ENCODE results near the gene SYT3.
"Not testable (repeated sequence)": the region's sequence is repeated elsewhere in the genome, so short reads cannot be mapped to it uniquely, and the experiment has no call there.

Gene SYT3

DNA sequence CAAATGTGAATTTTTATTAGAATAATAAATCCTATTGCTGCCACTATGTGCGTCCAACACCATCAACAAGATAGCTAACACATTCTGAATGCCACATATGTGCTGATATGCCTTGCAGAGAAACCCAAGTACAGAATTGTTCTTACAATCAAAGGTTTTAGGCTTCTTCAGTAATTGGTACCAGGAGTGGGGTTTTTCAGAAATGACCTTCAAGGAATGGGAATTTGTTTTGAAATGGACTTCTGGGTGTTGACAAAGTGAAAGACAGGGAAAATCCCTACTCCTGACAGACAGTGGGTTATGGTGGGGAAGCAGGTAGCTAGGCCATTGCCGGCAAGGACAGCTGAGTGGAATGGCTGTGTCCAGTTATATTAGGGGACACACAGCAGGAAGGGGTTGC, 5.7 kb downstream of the SYT3 start:
- DNase-seq: no peak

DNA sequence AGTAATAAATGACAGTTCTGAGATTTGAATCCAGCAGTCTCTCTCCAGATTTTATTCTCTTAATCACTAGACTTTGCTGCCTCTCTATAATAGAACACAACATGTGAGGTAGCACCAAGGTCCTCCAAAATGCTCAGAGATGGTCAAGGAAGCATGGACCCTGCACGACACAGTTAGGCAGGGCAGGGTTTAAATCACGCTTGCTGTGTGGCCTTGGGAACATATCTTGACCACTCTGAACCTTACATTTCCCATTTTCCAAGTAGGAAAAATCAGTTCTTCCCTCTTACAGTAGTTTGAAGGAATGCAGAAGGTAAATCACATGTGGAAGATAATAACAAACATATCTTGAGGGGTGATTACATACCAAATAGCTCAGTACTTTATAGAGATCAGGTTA, 6.3 kb downstream of the SYT3 start:
- no peak for DNase-seq

DNA sequence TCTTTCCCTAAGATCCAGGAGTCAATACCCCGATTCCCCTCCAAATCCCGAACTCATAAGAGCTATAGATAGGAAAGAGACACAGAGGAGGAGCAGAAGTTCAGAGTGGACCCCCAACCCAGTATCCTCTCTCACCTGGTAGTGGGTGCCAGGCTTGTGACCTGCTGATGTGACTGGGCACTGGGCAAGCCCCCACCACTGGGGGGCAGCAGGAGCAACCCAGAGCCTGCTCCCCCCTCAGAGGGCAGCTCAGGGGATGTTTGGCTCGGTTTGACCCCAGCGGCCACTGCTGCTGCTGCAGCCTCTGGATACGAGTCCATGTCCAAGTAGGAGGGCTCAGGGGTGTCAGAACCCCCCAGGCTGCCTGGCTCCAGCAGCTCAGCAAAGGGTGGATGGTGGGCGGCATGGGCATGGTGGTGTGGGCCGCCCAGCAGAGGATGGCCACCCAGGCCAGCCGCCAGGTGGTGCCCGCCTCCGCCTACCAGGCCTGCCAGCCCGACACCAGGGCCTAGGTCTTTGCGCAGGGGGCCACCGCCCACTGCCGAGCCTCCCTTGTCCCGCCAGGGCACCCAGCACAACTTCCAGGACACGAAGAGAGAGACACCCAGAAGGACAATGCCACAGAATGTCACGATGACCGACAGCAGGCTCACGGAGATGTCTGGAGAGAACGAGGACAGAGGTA, 7.4 kb downstream of the SYT3 start:
- no peak for DNase-seq

DNA sequence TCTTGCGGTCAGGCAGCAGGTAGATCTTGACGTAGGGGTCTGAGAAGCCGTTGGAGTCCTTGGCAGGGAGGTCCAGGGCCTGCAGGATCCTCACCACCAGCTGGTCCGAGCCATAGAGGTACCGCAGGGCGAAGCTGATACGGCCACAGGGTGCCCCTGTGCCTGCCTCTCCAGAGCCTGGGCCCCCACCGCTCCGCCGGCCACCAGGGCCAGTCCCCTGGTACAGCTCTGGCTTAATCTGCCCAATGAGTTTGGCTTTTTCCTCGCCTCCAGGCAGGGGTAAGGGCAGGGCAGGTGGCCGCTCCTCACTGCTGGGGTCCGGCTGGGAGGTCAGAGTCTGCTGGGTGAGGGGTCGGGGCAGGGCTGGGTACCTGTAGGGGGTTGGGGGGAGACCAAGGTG, 9.9 kb downstream of the SYT3 start:
- no peak for DNase-seq

DNA sequence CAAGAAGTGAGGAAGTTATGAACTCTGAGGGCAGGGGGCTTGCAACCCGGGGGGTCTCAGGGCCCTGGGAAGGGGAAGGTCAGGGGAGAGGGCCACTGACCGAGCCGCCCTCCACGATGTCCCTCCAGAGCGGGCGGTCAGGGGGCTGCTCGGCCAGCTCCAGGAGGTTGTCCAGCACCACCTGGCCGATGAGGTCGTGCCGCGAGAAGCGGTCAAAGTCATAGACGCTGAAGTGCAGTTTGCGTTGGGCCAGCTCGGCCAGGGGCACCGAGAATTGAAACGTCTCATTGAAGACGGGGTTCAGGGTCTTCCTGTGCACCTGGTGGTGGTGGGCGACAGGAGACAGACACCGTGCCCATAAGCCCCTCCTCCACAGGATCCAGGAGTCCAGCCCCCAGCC, 10.5 kb downstream of the SYT3 start:
- DNase-seq: no peak

DNA sequence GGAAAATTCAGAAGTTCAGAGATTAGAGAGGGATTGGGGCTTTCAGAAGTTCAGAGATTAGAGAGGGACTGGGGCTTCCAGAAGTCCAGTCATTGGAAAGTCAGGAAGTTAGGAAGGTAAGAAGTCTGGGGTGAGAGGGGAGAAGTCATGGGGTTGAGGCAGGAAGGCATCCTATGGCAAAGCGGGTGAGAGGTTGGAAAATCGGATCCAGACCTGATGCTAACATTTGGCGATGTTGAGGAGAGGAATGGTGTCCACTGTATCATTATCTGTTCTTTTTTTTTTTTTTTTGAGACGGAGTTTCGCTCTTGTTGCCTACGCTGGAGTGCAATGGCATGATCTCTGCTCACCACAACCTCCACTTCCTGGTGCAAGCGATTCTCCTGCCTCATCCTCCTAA, 11.1 kb downstream of the SYT3 start:
- no peak for DNase-seq

DNA sequence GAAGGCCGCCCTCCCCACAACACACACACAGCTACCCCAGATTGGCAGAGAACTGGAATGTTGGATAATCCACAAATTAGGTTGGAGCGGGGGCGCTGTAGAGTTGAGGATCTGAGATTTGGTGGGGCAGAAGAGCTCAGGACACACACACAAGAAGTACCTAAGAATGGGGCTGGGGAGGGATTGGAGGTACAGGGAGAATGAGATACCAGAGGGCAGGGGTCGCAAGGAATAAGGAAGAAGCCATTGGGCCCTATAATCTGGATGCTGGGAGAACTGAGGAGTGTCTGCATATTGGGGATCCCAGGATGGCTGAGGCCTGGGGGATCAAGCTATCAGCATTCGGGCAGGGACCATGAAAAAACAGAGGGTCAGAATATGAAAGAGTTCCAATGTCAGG, 11.5 kb downstream of the SYT3 start:
- DNase-seq: no peak

DNA sequence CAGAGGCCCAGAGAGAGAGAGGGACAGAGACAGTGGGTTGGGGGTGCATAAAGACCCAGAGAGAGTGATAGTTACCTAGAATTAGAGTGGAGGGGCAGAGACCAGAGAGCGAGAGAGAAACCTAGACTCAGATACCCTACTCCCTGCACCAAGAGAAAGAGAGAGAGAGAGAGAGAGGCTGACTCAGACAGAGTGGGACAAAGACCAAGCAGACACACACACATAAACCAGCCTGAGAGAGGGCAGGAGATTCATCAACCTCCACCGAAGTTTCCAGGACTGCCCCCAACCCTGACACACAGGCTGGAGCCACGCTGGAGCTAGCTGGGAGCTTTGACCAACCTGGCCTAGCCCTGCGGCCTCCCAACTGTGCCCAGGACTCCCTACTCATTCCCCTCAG, 12.9 kb downstream of the SYT3 start:
- DNase-seq: no peak

DNA sequence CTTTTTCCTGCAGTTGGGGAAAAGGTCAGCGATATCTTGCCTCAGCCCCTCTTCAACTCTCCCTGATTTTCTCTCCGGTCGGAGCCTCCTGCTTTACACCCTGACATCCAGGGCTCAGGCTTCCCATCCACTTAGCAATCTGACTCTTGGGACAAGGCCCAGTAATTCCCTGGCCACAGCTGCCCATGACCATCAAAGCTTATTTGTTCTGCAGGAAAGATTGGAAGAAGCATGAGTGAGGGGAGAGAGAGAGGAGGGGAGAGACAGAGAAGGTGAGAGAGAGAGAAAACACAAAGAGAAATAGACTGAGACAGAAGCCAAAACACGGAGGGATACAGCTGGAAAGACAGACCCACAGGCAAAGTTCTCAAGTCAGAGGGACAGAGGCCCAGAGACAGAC, 13.7 kb downstream of the SYT3 start:
- DNase-seq: no peak

DNA sequence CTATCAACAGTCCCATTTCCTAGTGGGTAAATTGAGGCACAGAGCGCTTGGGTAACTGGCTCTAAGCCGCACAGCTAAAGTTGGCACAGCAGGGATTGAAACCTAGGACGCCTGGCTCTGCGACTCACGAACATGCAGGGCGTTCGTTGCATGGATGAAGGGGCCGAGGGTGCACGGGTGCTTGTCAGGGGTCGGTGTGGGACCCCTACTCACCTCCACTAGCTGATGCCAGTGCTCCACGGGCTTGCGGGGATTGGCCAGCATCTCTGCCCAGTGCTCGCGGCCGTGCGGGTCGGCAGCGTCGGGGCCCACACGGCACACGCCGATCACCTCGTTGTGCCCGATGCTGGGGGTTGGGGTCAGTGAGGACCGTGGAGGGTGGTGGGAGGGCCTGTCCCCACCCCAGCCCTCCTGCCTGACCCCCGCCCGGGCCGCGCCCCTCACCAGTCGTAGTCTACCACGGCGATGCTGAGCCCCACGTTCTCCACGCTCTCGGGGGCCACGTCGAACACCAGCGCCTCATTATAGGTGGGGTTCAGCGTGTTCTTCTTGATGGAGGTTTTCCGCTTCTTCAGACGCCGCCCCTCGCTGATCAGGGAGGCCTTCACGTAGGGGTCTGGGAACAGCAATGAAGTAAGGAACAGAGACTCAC, 14.6 kb downstream of the SYT3 start:
- DNase-seq: no peak

DNA sequence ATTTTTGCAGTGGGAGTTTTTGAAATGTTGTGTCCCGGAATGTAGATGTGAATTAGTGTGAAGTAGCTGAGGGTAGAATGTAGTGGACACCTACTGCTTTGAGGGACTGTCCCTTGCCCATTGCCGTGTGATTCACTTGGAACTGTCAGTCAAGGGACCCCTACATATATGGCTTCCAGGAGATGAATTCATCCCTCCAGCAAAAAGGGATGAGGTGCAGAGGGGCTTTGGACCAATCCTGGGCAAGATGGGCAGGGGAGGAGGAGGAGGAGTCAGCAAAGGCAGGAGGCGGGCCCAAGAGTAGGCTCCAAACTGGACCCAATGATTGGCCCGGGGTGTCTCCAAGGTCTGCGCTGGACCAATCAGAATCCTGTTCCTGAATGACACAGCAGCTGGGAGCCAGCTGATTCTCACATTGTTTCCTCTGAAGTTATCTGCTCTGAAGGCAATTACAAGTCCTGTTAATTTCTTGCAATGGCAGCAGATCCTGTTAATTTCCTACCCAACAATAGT, 19.2 kb downstream of the SYT3 start:
- DNase-seq: not testable (repeated sequence)

DNA sequence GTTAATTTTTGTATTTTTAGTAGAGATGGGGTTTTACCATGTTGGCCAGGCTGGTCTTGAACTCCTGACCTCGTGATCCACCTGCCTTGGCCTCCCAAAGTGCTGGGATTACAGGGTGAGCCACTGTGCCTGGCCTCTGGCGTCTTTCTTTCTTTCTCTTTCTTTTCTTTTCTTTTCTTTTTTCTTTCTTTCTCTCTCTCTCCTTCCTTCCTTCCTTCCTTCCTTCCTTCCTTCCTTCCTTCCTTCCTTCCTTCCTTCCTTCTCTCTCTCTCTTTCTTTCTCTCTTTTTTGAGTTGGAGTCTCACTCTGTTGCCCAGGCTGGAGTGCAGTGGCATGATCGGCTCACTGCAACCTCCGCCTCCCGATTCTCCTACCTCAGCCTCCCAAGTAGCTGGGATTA, 20.5 kb downstream of the SYT3 start:
- not testable (repeated sequence) for DNase-seq

DNA sequence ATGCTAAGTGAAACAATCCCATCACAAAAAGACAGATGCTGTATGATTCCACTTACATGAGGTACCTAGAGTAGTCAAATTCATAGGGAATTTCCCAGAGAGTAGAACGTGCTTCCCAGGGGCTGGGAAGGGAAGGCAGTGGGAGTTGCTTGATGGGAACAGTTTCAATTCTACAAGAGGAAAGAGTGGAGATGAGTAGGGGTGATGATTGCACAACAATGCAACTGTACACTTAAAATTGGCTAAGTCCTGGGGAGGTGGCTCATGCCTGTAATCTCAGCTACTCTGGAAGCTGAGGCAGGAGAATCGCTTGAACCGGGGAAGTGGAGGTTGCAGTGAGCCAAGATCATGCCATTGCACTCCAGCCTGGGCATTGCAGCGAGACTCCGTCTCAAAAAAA, 21.3 kb downstream of the SYT3 start:
- DNase-seq: not testable (repeated sequence)

DNA sequence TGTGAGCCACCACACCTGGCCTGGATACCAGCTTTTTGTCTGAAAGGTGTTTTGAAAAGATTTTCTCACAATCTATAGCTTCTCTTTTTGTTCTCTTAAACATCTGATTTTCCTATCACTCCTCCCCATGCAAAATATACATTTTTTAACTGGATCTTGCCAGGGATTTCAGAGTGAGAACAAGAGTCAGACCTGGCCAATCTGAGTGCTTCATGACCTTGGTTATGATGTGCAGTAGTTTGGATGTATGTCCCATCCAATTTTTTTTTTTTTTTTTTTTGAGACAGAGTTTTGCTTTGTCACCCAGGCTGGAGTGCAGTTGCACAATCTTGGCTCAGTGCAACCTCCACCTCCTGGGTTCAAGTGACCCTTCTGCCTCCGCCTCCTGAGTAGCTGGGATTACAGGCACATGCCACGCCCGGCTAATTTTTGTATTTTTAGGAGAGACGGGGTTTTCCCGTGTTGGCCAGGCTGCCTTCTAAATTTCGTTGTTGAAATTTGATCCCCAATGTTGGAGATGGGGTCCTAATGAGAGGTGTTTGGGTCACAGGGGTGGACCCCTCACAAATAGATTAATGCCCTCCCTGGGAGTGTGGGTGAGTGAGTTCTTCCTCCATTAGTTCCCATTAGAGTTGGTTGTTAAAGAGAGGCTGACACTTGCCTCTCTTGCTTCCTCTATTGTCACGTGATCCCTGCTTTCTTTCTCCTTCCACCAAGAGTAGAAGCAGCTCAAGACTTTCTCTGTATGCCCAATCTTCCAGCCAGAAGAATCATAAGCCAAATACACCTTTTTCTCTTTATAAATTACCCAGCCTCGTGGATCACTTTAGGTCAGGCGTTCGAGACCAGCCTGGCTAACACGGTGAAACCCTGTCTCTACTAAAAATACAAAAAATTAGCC, 26.9 kb downstream of the SYT3 start:
- not testable (repeated sequence) for DNase-seq

DNA sequence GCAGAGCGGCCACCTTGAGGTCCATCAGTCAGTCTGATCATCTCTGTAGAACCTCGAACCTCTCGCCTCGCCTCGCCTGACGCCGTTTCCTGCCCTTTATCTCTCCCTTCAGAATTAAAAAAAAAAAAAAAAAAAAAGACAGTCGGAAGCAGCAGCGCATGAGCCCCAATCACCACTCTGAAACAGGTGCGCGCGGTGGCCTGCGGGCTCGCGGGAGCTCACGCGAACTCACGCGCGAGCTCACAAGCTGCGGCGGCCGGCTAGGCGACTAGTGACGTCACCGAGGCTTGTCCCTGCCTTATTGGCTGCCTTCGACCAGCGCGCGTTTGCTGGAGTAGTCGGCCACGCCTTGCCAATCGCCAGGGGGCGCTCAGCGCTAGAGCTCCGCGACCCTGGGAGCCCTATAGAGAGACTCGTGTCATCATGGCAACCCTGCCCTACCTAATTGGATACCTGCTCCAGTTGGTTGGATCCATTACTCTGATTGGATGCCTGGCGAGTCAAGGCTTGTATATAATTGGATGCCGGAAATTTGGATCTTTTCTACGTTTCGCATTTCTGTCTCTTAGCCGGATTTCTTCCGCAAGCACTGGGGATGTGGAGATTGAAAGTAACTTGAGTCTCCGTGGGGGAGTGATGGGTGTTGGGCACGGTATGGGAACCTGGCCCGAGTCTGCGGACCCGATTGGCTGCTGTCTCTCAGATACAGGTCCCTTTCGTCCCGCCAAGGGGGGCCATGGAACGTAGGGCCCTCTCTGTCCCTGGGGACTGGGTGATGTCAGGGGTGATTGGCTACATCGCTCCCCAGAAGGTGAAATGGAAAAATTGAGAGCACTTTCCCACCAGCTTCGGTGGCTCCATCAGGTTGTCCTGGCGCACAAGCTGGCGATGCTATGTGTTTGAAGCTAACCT, 31.6 kb downstream of the SYT3 start:
- peak; percentile 71 to 75 for DNase-seq

DNA sequence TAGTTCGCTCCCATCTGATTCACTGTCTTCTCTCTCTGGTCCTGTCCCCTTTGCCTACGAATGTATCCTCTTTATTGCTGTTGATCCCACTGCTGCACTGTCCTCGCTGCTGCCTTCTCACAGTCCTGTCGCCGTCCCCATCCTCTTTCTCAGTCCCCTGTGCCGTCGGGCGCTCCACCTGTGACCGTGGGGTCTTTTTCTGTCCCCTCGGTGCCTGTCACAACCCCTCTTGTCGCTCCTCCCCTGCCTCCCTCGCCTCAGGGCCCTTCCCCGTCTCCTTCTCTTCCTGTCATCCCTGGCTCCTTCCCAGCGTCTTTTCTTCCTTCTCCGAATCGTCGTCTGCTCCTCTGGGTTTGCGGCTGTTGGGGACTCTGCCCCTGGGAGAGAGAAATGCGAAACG, 32.3 kb downstream of the SYT3 start:
- no peak for DNase-seq

DNA sequence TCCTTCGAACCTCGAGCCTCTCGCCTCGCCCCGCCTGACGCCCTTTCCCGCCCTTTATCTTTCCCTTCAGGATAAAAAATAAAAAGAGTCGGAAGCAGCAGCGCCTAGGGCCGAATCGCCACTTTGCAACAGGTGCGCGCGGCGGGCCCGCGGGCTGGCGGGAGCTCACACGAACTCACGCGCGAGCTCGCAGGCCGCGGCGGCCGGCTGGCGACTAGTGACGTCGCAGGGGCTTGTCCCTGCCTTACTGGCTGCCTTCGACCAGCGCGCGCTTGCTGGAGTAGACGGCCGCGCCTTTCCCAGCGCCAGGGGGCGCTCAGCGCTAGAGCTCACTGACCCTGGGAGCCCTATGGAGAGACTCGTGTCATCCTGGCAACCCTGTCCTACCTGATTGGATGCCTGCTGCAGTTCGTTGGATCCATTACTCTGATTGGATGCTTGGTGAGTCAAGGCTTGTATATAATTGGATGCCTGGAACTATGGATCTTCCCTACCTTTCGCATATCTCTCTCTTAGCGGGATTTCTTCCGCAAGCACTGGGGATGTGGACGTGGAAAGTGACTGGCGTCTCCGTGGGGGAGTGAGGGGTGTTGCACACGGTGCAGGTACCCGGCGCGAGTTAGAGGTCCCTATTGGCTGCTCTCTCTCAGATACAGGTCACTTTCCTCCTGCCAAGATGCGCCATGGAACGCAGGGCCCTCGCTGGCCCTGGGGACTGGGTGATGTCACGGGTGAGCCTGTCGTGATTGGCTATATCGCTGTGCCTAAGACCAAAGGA, 33.4 kb downstream of the SYT3 start:
- not testable (repeated sequence) for DNase-seq

DNA sequence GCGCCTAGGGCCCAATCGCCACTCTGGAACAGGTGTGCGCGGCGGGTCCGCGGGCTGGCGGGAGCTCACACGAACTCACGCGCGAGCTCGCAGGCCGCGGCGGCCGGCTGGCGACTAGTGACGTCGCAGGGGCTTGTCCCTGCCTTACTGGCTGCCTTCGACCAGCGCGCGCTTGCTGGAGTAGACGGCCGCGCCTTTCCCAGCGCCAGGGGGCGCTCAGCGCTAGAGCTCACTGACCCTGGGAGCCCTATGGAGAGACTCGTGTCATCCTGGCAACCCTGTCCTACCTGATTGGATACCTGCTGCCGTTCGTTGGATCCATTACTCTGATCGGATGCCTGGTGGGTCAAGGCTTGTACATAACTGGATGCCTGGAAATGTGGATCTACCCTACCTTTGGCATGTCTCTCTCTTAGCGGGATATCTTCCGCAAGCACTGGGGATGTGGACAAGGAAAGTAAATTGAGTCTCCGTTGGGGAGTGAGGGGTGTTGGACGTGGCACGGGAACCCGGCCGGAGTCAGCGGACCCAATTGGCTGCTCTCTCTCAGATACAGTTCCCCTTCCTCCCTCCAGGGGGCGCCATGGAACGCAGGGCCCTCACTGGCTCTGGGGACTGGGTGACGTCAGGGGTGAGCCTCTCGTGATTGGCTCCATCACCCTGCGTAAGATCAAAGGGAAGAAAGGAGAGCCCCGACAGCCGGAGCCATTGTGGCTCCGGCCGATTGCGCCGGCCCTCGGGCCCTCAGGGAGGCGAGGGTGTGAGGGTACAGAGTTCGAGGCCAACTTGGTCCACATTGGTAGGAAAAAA, 35.2 kb downstream of the SYT3 start:
- DNase-seq: not testable (repeated sequence)

DNA sequence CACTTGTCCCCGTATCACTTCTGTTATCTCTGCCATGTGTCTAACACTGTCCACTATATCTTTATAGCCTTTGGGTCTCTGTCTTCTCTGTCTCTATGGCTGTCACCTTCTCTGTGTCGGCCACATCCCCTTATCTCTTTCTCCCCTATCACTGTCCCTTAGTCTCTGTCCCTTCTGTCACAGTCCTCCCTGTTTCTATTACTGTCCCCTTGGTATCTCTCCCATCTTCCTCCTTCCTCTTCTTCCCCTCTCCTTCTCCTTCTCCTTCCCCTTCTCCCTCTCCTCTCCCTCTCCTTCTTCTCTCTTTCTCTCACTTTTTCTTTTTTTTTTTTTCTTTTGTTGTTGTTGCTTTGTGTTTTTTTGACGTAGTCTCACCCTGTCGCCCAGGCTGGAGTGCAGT, 36.7 kb downstream of the SYT3 start:
- no peak for DNase-seq

DNA sequence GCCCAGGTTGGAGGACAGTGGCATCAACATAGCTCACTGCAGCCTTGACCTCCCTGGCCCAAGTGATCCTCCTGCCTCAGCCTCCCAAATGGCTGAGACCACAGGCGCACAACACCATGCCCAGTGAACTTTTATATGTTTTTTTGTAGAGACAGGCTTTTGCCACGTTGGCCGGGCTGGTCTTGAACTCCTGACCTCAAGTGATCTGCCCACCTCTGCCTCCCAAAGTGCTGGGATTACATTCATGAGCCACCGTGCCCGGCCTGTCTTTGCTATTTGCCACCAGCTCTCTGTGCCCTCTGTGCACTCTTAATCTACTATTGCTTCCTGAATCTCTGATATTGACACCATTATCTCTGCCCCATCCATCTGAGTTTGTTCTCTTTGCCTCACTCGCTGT, 37.2 kb downstream of the SYT3 start:
- no peak for DNase-seq

DNA sequence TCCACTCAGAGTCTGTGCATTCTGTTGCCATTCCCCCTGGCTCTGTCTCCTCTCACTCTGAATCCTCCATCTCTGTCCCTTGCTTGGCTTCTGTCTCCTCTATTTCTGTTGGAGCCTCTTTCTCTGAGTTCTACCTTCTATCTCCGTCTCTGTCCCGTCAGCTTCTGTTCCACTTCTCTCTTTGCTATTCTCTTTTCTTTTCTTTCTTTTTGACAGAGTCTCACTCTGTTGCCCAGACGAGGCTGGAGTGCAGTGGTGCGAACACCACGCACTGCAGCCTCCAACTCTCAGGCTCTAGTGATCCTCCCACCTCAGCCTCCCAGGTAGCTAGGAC, 37.6 kb downstream of the SYT3 start:
- no peak for DNase-seq
